Posterior cingulate gyrus (tissue), 11 donors: Measurements from ENCODE around the gene SLC6A6.
A peak's percentile ranks its signal among the peaks of the same experiment; 100 is the strongest.

Source experiments
- DNase-seq, 10 donors: peaks; one replicate each; pipeline versions ENCODE4 v3.0.0 to v3.0.0-alpha.2; 2020 to 2021; ENCODE audit warnings: mixed read lengths in 3 of 10
- intact Hi-C: fragments of 100-400 bp; cut with DNase I; formaldehyde crosslinking; loops from one replicate; pipeline ENCODE4 v1.15.1; 2023

SLC6A6 gene

DNA sequence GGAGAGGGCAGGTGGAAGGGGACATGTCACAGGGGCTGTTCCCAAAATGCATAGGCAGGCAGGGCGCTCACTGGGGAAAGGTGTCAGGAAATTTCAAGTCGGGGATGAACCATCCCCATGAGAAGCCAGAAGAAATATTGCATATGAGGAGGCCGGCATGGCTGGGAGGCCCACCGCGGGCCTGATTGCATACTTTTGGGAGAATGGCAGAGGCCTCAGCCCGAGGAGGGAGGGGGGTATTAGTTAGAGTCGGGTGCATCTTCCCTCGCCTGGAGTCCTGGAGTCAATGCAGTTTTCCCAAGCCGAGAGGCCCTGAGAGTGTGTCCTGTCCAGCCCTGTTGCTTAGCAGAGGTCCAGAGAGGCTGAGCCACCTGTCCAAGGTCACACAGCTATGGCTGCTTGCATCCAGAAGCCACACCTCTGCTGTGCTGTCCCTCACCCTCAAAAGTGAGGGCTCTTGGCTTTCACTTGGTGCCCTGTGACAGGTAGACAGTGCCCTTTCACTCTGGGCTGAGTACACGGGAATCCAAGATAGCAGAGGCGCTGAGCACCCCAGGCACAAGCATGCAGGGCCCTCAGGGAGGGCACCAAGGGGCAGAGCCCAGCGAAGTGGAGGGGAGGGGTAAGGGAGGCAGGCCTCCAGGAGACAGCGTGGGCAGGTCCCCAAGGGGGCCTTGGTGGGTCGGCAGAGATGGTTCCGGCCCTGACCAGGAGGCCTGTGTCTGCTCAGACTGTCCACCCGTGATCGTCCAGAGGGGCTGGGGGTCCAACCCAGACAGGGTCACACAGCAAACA lies 89.2 kb downstream of the SLC6A6 start:
- peak in 3 of 10 donors; percentile 9 to 71 (median 52) for DNase-seq
- intact Hi-C loops, result no loop called here

DNA sequence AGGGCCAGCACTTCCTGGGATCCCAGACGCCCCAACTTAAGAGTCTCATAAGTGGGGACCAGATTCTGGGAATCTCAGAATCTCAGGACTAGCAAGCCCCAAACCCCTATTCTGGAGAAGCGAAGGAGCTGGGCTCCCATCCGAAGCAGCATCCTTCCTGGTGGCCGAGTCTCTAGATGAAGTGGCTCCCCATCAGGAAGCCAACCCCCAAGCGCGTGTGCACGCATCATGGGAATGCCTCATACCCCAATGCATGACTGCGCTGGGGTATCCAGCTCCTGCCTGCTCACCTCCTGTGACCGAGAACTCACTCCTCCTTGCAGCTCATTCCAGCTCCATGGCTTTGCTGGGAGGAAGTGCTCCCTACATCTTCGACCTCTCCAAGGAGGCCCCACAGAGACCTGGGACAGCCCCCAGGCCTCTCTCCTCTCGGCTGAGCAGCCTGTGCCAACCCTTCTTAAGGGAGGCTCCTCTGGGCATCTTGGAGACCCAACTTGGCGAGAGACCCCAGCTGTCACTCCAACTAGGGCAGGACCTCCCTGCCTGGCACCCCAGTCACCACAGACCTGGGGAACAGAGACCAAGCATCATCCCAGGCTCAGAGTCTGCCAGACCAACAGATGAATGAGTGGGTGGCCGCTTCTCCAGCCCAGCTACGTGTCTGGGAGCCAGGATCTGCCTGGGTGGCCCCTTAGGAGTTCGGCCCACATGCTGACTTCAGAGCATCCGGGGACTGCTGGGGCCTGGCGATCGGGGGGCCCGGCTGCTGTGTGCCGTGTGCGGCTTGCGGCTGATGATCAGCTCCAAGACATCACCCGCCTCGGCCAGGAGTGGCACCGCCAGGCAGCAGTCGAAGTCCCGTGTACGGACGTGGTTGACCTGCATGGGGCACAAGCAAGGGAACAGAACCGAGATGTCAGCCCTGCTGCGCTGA lies 90.8 kb downstream of the SLC6A6 start:
- DNase-seq, result peak in 3 of 10 donors; percentile 22 to 81 (median 72)
- intact Hi-C loops, result no loop called here

DNA sequence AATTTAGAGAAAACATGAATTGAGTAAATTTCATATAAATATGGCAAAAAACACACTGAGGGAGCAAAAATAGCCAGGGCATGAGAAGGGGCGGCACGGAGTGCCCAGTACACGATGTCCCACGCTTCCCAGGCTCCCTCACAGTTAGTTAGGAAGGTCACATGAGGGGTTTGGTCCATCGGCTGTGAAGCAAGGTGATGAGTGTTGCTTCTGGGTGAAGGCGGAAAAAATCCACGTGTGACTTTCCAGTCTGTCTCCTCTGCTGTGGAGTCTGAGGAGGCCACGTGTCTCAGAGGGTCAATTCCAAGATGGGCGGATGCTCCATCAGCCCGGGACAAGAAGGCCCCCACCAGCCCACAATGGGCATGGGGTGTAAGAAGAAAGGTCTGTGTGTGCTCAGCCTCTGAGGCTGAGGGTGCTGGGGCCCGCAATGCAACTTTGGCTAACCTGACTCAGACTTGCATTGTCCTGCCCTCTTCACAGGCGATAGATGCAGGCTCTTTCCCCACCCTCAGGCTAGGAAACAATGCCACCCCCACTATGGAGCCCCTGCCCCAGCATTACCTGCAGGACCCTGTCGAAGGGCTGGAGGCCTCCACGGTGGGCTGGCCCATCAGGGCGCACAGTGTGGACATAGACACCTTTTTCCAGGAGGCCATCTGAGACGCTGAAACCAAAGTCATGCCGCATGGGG lies 92.0 kb downstream of the SLC6A6 start:
- intact Hi-C loops, result no loop called here
- peak in 2 of 10 donors; percentile 69 to 75 for DNase-seq

GRCh38 chr3:14494973-14495300 lies 92.5 kb downstream of the SLC6A6 start:
- intact Hi-C loops, result no loop called here
- peak in 2 of 10 donors; percentile 34 to 51 for DNase-seq

GRCh38 chr3:14496351-14496750 lies 93.9 kb downstream of the SLC6A6 start:
- DNase-seq, result peak in 3 of 10 donors; percentile 7 to 58 (median 35)

GRCh38 chr3:14497321-14497720 lies 94.9 kb downstream of the SLC6A6 start:
- peak in 2 of 10 donors; percentile 34 to 50 for DNase-seq
- intact Hi-C loops, result no loop called here

More at GRCh38 chr3:14496351-14496750, 93.9 kb downstream of the SLC6A6 start:
- intact Hi-C loops, result no loop called here

DNA sequence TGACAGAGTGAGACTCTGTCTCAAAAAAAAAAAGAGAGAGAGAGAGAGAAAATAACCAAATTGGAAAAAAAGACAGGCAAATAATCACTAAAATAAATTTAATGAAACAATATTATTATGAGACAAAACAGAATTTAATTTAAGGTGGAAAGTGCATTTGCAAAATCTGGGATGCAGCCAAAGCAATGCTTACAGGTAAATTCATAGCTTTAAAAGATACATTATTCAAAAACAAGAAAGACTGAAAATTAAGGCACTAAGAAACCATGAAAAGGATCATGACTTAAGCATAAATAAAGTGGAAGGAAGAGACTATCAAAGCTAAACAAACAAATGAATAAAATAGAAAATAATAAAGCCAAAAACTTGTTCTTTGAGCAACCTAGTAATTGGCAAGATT lies 100.1 kb downstream of the SLC6A6 start:
- intact Hi-C loops, result no loop called here
- DNase-seq, result no peak

DNA sequence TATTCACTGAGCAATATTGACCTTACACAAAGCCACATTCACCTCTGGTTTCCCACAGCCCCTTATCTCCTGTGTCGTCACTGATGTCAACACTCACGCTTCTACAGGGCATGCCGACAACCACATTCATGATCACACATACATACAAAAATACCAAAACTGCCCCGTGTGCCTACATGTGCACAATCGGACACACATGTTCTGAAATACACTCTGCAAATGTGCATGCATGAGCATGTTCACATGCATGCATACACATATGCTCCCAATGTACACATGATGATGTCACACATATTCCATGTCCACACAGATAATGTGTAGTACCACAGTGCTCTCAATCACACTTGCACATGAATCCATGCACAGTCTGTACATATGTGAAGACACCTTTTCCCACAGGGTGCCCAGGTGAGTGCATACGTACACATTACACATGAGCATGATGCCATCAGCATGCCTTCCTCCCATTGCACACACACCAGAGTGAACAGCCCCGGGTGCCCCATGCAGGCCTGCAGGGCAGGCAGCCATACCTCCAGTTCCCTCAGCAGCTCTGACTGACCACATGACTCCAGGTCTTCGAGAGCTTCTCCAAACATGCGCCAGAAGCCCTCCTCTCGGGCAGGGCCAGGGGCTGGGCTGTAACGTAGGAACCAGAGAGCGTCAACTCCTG lies 100.8 kb downstream of the SLC6A6 start:
- peak in 2 of 10 donors; percentile 4 to 69 for DNase-seq
- intact Hi-C loops, result no loop called here

DNA sequence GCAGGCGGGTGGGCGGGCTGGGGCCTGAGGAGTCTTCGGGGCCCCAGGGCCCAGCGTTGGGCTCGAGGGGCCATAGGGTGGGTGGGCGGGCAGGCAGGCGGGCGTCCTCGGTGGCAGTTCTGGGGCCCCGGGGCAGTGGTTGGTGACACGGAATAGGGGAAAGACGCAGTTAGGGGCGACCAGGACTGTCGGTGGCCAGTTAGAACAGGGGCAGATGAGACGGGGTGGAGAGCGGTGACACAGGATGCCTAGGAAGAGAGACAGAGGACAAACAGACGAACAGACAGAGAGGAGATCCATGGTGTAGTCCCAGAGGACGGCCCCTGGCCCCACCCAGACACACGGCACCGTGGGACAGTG lies 101.3 kb downstream of the SLC6A6 start:
- intact Hi-C loops, result no loop called here

GRCh38 chr3:14505001-14505802 lies 102.8 kb downstream of the SLC6A6 start:
- no peak for DNase-seq
- intact Hi-C loops, result no loop called here

More for the DNA sequence above, 101.3 kb downstream of the SLC6A6 start:
- DNase-seq, result peak in 2 of 10 donors; percentile 1 to 74

DNA sequence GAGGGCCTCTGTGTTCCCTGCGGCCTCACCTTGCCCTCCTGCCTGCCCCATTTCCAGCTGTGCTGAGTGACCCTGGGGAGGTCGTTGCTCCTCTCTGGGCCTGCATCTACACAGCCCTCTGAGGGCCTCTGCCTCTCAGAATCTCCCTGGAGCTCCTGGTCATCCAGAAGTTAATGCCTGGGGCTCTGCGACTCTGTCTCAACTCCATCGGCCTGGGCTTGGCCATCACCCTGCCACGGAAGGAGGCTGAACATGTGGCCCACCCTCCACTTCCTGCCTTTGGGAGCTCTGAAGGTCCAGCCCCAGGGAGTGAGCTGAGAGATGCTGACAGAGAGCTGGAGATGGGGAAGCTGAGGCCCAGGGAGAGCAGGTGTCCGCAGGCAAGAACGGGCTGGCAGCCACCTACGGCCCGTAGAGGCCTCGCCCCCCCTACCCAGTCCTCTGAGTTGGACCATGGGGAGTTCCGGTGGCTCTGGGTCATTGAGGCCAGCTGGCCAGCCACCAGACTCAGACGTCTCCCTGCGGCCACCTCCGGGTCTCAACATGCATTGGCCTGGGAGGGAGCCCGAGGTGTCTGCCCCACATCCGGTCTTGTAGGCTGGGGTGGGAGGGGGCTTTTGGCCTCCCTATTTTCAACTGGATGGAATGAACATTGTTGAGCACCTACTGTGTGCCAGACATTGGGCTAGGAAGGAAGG lies 103.5 kb downstream of the SLC6A6 start:
- intact Hi-C loops, result no loop called here
- DNase-seq, result no peak

GRCh38 chr3:14506626-14507304 lies 104.4 kb downstream of the SLC6A6 start:
- DNase-seq, result no peak
- intact Hi-C loops, result no loop called here

DNA sequence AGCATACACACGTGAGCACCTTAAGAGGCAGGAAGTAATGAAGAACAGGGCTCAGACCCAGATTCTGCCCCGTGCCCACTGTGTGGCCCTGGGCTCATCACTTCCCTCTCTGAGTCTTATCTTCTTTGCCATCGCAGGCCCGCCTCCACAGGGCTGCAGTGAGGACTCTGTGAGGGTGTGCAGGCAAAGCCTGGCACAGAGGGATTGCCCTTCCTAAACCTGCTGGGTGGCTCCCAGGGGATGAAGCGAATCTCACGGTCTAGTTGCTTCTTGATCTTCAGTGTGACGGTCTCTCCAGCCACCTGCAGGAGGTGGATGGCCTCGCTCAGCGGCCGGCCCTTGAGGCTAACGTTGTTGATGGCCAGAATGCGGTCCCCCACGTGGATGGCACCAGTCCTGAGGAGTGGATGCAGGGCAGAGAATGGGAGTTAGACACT lies 104.9 kb downstream of the SLC6A6 start:
- DNase-seq, result no peak
- intact Hi-C loops, result no loop called here

DNA sequence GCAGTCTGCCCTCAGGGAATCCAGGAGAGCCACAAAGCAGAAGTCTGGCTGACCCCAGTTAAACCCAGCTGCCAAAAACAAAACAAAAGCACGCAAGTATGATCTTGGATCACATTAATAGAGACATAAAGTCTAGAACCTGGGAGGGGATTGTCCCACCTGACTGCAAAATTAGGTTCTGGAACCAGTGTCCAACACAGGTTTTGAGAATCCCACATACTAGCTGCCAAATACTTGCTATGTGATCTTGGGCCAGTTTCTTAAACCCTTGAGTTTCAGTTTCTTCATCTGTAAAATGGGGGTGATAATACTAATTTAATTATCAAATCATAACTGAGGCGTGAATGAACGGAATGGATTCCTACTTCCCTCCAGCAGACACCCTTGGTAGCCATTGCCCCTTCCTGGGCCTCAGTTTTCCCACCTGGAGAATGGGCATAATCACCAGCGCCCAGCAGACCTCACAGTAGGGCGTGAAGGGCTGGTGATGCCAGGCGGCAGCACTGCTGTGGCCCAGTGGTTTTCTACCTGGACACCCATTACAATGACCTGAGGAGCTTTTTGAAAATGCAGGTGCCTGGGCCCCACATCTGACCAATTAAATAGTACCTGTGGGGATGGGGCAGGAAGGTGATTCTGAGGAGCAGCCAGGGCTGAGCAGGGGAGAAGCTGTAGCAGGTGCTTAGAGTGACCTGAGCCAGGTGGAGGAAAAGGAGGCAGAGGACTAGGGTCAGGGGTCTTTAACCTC lies 105.5 kb downstream of the SLC6A6 start:
- DNase-seq, result no peak
- intact Hi-C loops, result loop anchor here (2.0 kb wide), 2 partner anchors 41 to 413 kb away; no protein-coding TSS in a partner anchor

DNA sequence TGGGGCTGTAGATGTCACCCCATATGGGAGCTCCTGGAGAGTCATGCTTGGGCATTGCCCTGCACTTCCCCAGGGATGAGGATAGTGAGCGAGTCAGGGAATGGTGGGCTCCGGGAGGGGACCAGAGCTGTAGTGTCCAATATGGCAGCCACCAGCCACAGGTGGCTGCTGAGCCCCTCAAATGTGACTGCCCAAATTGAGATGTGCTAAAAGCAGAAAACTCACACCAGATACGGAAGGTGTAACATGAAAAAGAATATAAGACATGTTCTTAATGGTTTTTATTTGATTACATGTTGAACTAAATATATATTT lies 106.1 kb downstream of the SLC6A6 start:
- intact Hi-C loops, result loop anchor here (2.0 kb wide), 2 partner anchors 40 to 412 kb away; no protein-coding TSS in a partner anchor
- DNase-seq, result no peak

DNA sequence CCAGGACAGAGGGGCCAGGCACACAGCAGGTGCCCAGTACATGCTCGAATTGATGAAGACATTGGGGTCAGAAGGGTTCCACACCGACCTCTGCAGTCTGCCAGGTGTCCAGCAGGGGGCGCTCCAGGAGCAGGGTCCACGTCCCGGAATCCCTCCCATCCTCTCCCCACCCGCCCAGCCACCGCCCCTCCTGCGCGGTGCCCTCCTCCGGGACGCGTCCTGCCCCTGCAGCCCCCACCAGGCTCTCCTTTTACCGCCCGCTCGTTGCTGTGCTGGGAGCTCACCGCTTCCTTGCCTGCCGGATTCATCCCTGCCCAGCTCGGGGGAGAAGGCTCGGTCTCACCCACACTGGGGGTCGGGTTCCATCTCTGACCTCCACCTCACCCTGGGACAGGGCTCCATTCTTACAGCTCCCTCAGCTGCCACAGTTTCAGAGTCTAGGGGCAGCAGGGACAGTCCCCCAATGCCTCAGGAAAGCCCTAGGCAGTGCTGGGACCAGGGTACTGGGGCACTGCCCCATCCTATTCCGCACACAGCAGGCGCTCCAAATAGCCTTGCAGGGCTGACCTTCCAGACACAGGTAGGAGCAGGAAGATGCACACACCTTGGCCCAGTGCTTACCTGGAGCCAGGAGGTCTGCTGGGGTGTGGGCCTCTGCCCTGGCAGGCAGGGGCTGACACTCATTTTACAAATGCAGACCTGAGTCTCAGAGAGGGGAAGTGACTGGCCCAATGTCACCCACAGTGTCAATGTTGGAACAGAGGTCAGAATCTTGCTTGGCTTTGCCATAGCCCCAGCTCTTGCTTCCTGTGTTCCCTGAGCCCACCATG lies 106.8 kb downstream of the SLC6A6 start:
- peak in 9 of 10 donors; percentile 42 to 94 (median 66) for DNase-seq
- intact Hi-C loops, result loop anchor here (2.0 kb wide), 2 partner anchors 40 to 412 kb away; no protein-coding TSS in a partner anchor

- intact Hi-C loops, result loop anchor here (2.0 kb wide), 2 partner anchors 39 to 411 kb away; no protein-coding TSS in a partner anchor
- peak in 1 of 10 donors; percentile 58 for DNase-seq
Observed at GRCh38 chr3:14509796-14510100, 107.3 kb downstream of the SLC6A6 start.
